ENCODE measurements around the gene CTSF.

The CTSF gene

GRCh38 chr11:66556086-66556485 is 12.3 kb downstream of the CTSF start:
- no peak for TF ChIP-seq CTCF (IDR thresholded peaks at IDR 0.05; ENCODE audit: control insufficient read depth, extremely low read depth, insufficient read depth)
- no peak for DNase-seq (ENCODE audit: low read depth)
- H3K4me3 ChIP-seq (ENCODE audit: low read depth, low read length), result no peak overlapping the region

- no peak for DNase-seq (ENCODE audit: low read depth)
- H3K4me3 ChIP-seq (ENCODE audit: low read depth, low read length), result no peak overlapping the region
- TF ChIP-seq CTCF (IDR thresholded peaks at IDR 0.05; ENCODE audit: control insufficient read depth, extremely low read depth, insufficient read depth), result no peak
Observed at GRCh38 chr11:66555416-66555815, 13.0 kb downstream of the CTSF start.

- no peak overlapping the region for H3K4me3 ChIP-seq (ENCODE audit: low read depth, low read length)
- TF ChIP-seq CTCF (IDR thresholded peaks at IDR 0.05; ENCODE audit: control insufficient read depth, extremely low read depth, insufficient read depth), result no peak
- DNase-seq (ENCODE audit: low read depth), result no peak
Observed at GRCh38 chr11:66554602-66555001, 13.8 kb downstream of the CTSF start.

- no peak for DNase-seq (ENCODE audit: low read depth)
- no peak for TF ChIP-seq CTCF (IDR thresholded peaks at IDR 0.05; ENCODE audit: control insufficient read depth, extremely low read depth, insufficient read depth)
- H3K4me3 ChIP-seq (ENCODE audit: low read depth, low read length), result no peak overlapping the region
Observed at GRCh38 chr11:66550887-66551286, 17.5 kb downstream of the CTSF start.

- no peak for DNase-seq (ENCODE audit: low read depth)
- no peak overlapping the region for H3K4me3 ChIP-seq (ENCODE audit: low read depth, low read length)
- no peak for TF ChIP-seq CTCF (IDR thresholded peaks at IDR 0.05; ENCODE audit: control insufficient read depth, extremely low read depth, insufficient read depth)
Observed at GRCh38 chr11:66549696-66550095, 18.7 kb downstream of the CTSF start.

- no peak for DNase-seq (ENCODE audit: low read depth)
- no peak for TF ChIP-seq CTCF (IDR thresholded peaks at IDR 0.05; ENCODE audit: control insufficient read depth, extremely low read depth, insufficient read depth)
- H3K4me3 ChIP-seq (ENCODE audit: low read depth, low read length), result no peak overlapping the region
Observed at GRCh38 chr11:66548774-66549630, 19.4 kb downstream of the CTSF start.

GRCh38 chr11:66548041-66548440 is 20.4 kb downstream of the CTSF start:
- DNase-seq (ENCODE audit: low read depth), result no peak
- TF ChIP-seq CTCF (IDR thresholded peaks at IDR 0.05; ENCODE audit: control insufficient read depth, extremely low read depth, insufficient read depth), result no peak
- H3K4me3 ChIP-seq (ENCODE audit: low read depth, low read length), result no peak overlapping the region

Measured in LNCaP clone FGC (cell line).